Forelimb muscle (tissue), 1 donor: ENCODE data around the gene PPP6C. TPM values are rescaled to one million over a fixed set of nuclear protein-coding genes. Genes with fewer than 3 reads are reported as not detected.
"Not testable (repeated sequence)": the region's sequence is repeated elsewhere in the genome, so short reads cannot be mapped to it uniquely, and the experiment has no call there.

Experiments used
- DNase-seq: peaks from one replicate; pipeline ENCODE4 v3.0.0-alpha.2; 2013; ENCODE audit warnings: low read depth
- polyA plus RNA-seq: library from polyadenylated mRNA; unstranded; fragments of 120-200 nt; gene quantifications from one replicate; pipeline ENCODE4 v1.2.1, GENCODE V29; 2013; ENCODE audit not compliant: insufficient read length

The PPP6C gene
- polyA plus RNA-seq, 1 donor, result 34.0 TPM

DNA sequence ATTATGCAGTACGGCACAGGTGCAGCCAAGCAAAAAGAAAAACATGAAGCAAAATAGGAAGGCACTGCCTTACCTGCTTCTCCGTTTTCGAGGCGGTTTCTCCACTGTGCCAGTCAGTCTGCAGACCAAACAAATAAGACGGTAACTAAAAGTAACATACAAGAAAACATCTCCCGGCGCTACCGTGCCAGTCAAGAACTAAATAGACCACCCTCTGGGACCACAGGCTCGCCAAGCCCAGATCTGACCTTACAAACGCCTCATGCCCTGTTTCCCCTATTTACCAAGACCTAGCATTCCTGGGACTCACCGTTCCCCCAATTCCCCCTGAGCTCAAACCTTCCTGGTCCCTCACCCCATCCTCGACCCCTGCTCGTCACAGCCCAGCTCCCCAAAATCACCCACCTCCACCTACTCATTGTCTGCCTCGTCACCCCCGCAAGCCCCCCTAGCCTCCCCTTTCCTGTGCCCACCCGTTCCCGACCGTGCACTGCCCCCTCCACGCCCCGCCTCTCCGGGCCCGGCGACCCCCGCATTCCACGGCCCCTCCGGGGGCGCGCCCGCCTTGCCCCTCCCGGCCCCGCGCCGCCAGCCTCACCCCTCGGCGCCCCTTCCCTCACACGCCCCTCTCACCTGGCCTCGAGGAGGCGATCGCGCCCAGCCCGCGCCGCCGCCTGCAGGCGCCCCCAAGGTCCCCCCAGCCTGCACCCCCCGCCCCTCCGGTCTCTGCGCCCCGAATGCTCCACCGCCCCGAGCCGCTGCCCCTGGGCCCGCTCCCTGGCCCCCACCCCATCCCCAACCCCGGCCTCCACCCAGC is 46.8 kb downstream of the PPP6C start:
- DNase-seq, result no peak

DNA sequence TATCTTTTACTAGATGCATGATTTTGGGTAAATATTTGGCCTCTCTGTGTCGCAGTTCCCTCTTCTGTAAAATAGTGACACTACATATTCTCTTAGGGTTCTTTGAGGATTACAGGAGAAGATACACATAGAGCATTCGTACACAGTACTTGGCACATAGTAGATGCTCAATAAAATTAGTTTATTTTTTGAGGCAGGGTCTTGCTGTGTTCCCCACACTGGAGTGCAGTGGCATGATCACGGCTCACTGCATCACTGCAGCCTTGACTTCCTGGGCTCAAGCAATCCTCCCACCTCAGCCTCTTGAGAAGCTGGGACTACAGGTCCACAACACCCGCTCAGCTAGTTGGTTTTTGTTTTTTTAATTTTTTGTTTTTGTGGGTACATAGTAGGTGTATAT is 47.9 kb downstream of the PPP6C start:
- no peak for DNase-seq

DNA sequence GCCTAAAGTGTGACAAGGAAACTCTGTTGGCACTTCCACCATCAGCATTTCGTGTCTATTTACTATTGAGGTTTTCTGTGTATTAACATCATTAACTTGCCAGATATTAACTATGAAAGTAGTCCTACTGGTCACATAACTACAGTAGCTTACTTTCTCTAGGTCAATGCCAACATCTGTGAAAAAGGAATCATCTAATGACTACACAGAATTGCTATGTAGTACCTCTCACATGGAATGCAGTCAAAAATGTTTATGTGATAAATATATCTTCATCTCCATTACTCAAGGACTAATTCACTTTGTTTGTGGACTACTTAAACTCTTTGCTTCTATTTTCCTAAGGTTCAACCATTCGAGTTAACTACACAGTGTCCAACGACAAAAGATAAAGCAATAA is 48.4 kb downstream of the PPP6C start:
- no peak for DNase-seq

DNA sequence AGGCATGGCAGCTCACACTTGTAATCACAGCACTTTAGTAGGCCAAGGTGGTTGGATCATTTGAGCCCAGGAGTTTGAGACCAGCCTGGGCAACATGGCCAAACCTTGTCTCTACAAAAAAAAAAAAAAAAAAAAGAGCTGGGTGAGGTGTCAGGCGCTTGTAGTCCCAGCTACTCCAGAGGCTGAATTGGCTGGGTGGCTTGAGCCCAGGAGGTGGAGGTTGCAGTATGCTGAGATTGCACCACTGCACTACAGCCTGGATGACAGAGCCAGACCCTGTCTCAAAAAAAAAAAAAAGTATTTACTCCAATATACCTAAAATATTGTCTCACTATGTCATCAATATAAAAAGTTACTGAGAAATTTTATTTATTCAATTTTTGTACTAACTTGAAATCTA is 49.0 kb downstream of the PPP6C start:
- no peak for DNase-seq

DNA sequence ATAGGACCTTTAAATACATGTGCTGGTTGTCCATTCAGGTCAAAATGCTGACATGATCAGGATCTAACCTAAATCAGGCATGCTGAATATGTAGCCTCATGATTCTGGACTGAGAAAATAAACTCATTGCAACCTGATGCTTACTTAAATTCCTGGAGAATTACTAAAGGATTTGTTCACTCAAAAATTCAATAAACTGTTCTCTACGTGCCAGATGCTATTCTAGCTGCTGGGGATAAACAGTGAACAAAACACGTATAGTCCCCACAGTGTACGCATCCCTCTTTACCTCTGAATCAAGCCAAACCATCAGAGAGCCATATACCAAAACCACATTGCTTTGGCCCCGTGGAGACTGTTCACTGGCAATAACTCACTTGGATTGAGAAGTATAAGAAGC is 52.4 kb downstream of the PPP6C start:
- no peak for DNase-seq

DNA sequence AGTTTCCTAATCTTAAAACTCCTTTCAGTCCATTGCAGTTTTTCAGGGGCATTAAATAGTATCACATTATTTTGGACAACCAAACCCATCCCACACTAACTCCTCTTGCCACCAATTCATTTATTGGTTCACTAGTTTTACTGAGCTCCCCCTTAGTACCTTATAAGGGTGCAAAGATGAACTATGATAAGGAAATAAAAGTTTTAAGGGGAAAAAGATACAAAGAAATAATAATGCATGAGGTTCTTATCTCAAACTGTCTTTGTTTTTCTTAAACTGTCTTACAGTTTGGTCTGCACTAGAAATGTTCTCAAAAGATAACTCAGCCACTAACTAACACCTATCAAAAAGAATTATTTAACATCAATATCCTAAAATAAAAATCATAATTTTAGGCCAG is 54.6 kb downstream of the PPP6C start:
- DNase-seq, result no peak

DNA sequence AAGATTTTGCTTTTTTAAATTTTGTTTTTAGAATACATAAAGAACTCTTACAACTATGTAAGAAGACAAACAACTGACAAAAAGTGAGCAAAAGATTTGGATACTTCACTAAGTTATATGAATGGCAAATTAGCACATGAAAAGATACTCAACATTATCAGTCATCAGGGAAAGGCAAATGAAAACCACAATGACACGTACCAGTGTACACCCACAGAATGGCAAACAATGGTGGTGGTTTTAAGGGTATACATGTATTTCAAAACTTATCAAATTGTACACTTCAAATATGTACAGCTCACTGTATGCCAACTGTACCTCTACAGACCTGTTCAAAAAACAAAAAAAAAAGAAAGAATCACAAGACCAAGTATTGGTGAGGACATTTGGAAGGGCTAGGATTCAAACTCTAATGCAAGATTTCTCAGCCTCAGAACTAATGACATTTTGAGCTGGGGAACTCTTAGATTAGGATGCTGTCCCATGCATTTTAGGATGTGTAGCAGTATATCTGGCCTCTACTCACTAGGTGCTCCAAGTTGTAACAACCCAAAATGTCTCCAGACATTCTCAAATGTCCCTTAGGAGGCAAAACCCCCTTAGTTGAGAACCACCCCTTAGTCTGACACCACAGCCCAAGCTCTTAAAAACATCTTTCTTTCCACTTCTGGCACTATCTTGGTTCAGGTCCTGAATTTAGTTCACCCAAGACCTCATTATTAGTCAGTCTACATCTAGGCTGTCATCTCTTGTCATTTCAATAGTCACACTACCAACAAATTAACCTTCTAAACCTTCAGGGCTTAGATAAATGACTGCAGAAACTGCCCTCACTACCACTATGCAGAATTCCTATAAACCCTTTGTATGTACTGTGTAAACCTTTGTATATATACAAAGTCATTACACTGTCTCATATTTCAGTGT is 55.9 kb downstream of the PPP6C start:
- no peak for DNase-seq

DNA sequence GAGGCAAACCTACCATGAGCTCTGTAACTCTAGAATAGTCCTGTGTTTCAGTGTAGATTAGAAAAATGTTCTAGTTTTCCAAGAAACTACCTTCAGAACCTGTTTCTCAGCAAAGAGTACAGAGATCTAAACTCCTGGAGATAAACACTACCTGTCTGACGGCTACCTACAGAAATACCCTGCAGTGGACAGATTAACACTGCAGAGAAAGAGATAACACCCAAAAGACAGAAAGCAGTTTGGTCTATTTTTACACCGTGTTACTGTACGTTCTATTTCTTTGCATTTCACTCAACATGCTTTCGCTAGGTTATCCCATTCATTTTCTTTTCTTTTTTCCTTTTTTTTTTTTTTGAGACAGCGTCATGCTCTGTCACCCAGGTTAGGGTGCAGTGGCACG is 57.8 kb downstream of the PPP6C start:
- no peak for DNase-seq

DNA sequence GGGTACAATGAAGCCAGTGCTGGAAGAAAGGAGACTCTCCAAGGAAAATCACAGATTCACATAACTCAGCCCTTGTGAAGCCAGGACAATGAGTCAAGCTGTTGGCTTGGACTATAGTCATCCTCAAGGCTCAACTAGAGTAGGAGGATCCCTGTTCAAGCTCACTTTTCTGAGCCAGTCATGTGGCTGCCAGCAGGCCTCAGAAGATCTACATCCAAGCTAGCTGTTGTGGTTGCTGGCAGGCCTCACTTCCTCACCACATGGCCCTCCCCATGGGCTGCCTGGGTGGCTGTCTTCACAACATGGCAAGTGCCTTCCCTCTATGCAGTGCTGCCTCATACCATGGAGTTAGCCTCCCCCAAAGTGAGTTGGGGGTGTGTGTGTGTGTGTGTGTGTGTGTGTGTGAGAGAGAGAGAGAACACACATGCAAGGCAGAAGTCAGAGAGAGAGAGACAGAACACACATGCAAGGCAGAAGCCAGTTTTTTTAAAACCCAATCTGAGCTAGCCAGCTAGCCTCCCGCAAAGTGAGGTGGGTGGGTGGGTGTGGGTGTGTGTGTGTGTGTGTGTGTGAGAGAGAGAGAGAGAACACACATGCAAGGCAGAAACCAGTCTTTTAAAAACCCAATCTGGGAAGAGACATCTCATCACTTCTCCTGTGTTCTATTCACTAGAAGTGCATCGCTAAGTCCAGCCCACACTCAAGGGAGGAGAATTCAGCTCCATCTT is 63.4 kb downstream of the PPP6C start:
- DNase-seq, result peak; percentile 85

DNA sequence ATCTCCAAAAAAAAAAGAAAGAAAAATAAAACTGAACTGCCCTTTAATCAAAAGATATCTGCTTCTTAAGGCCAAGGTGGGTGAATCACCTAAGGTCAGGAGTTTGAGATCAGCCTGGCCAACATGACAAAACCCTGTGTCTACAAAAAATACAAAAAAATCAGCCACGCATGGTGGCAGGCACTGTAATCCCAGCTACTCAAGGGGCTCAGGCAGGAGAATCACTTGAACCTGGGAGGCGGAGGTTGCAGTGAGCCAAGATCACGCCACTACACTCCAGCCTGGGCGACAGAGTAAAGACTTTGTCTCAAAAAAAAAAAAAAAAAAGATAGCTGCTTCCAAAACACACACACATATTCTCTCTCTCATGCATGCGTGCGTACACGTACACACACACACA is 64.1 kb downstream of the PPP6C start:
- no peak for DNase-seq

DNA sequence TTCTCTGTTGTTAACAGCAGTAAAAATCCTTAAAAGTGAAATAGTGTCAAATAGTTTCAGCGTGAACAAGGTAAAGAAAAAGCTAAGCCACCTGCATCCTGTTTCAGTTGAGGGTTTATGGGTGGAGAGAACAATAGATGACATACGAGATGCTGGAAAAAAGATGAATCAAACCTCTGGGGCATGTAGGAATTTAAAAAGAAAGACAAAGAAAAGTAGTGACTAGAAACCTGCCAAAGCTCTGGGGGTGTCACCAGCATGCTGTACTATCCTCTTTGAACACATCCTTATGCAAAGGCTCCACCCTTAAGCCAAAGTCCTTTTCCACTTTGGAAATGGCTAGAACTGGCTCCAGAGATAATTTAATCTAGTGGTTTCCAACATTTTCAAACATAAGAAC is 68.5 kb downstream of the PPP6C start:
- no peak for DNase-seq

DNA sequence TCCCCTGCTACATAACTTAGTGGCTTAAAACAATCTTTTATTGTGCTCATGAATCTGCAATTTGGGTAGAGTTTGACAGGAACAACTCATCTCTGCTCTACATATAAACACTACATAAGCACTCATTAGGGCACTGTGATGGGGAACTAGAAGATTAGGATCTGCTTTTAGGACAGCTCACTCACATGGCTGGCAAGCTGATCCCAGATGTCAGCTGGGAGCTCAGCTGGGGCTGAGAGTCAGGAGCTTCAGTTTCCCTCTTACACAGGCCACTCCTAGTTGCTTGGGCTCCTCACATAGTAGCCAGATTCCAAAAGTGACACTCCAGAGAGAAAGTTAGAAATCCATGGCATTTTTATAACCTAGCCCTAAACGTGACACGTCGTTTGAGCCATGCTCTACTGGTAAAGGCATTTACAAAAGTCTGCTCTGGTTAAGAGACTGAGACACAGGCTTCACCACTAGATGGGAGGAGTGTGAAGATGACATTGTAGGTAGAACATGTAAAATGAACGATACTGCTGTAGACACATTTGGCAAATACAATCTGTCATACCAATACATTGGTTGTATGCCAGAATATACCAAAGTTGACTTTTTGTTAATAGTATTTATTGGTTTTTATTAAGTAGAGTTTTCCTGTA is 69.8 kb downstream of the PPP6C start:
- DNase-seq, result no peak

DNA sequence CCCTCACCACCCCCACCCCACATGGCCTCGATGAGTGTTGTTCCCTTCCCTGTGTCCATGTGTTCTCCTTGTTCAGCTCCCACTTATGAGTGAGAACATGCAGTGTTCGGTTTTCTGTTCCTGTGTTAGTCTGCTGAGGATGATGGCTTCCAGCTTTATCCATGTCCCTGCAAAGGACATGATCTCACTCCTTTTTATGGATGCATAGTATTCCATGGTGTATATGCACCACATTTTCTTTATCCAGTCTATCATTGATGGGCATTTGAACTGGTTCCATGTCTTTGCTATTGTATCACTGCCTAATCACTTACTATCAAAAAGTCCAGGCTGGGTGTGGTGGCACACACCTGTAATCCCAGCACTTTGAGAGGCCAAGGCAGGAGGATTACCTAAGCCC is 70.9 kb downstream of the PPP6C start:
- not testable (repeated sequence) for DNase-seq

DNA sequence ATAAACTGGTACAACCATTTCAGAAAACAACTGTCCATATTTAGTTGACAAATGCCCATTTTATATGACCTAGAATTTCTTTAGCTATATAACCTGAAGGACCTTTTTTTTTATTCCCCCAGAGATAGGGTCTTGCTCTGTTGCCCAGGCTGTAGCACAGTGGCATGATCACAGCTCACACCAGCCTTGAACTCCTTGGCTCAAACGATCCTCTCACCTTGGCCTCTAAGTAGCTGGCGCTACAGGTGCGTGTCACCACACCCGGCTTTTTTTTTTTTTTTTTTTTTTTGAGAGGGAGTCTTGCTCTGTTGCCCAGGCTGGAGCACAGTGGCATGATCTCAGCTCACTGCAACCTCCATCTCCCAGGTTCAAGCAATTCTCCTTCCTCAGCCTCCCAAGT is 75.1 kb downstream of the PPP6C start:
- DNase-seq, result not testable (repeated sequence)

DNA sequence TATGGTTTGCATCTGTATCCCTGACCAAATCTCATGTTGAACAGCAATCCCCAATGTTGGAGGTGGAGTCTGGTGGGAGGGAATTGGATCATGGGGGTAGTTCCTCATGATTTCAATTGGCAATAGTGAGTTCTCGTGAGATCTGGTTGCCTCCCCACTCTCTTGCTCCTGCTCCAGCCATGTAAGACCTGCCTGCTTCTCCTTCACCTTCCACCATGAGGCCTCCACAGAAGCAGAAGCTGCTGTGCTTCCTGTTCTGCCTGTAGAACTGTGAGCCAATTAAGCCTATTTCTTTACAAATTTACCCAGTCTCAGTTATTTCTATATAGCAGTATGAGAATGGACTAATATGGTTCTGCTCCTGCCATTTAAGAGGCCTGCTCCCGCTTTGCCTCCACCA is 79.1 kb downstream of the PPP6C start:
- no peak for DNase-seq

DNA sequence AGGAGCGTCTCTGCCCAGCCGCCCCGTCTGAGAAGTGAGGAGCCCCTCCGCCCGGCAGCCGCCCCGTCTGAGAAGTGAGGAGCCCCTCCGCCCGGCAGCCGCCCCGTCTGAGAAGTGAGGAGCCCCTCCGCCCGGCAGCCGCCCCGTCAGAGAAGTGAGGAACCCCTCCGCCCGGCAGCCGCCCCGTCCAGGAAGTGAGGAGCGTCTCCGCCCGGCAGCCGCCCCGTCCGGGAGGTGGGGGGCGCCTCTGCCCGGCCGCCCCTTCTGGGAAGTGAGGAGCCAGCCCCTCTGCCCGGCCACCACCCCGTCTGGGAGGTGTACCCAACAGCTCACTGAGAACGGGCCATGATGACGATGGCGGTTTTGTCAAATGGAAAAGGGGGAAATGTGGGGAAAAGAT is 81.1 kb downstream of the PPP6C start:
- DNase-seq, result not testable (repeated sequence)

DNA sequence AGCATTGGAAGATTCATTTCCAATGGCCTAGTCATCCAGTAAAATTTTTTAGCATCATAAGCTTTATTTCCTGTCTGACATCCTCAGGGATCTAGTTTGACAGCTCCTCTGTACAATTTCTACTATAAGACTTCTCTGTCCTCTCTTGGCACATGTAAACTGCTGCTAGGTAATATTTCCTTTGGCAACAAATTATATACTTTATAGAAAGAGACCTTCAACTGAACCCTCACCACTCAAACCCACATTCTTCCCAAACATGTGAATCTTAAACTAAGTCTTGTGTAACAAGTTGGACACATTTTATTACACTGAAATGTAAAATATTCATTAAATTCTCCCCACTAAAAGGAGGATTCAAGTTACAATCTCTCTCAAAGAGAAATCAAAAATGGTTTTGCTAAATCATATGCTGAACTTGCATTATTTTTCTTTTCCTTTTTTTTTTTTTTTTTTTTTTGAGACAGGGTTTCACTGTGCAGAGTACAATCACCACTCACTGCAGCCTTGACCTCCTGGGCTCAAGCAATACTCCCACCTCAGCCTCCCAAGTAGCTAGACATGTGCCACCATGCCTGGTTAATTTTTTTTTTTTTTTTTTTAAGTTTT is 83.2 kb downstream of the PPP6C start:
- DNase-seq, result no peak

DNA sequence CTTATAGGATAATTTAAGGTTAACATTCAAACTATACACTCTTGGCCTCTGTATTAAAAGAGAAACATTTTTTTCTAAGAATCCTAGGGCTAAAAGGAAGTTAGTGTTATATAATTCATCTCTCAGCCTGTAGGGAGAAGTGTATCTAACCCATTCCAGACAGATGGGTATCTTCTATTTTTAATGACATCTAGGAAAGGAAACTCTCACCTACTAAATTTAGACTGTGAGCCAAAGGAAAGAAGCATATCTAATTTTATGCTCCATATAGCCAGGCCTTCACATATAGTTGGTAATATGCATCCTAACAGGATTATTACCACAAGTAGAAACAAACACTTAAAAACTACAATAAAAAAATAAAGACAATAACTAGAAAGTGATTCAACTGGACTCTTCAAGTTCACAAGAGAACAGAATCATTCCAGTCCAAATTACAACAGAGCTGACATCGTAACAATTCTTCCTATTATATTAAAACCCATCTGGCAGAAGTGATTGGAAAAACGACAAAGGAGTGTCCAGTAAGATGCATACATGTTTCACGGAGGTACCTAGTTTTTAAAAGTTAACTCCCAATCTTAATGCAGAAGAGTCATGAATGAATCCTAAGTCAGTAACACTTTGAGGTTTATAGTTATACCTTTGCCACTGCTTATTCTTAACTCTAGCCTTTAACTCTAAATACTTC is 85.7 kb downstream of the PPP6C start:
- no peak for DNase-seq

DNA sequence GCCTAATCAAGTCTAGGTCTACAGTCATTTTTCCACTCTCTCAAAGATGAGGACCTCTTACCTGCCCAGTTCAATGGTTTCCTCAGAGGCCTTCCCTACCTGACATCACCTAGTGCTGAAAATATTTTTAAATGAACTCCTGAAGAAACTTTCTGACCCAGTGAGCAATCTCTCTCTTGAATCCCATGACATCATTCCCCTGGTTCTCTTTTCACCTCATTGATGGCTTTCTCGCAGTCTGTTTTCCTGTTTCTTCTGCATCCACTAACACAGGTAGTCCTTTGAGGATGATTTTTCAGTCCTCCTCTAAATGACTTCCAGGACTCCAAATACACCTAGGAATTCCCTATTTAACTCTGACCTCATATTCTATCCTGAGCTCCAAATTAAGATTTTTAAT is 86.6 kb downstream of the PPP6C start:
- DNase-seq, result no peak

DNA sequence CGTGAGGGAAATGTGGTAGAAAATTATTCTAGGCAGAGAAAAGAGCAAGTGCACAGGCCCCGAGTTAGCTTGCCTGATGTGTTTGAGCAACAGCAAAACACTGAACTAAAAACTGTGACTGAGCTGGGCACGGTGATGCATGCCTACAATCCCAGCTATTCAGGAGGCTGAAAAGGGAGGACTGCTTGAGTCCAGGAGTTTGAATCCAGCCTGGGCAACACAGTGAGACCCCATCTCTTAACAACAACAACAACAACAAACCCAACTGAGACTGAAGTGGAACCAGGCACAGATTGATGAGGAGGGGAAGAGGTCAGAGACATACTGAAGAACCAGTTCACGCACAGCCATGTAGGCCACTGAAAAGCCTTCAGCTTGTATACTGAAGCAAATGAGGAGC is 88.8 kb downstream of the PPP6C start:
- DNase-seq, result no peak

DNA sequence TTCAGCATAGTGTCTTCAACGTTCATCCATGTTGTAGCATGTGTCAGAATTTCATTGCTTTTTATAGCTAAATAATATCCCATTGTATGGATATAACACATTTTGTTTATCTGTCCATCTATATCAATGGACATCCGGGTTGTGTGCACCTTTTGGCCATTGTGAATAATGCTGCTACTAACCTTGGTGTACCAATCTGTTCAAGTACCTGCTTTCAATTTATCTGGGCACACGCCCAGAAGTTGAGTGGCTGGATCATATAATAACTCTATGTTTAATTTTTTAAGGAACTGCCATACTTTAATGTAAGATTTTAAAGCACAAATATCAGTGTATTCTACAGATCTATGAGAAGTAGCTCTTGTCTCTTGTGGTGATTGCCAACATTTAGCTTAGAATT is 89.8 kb downstream of the PPP6C start:
- DNase-seq, result no peak
